Activated T-helper 2 cell treated with anti-CD3 and anti-CD28 coated beads, Interferon-gamma antibody, Interleukin-2, Interleukin-4, amounts not matched to agents 10 μg/mL and 5 μg/mL and 100 μg/mL, durations not matched to agents 14 hours and 24 hours and 36 hours (primary cell): ENCODE results near the gene KSR1. TPM values are rescaled to one million over a fixed set of nuclear protein-coding genes. Genes with fewer than 3 reads are reported as not detected.

Source experiments
- DNase-seq: peaks from one replicate; pipeline ENCODE4 v3.0.0; 2021; ENCODE audit warnings: low spot score
- H3K27ac Mint-ChIP-seq: one replicate; pipeline ENCODE4 v1.8.0; 2021; ENCODE audit warnings: mixed read lengths
- H3K27me3 Mint-ChIP-seq: one replicate; pipeline ENCODE4 v1.8.0; 2021; ENCODE audit warnings: low read depth, mixed read lengths
- H3K36me3 Mint-ChIP-seq: one replicate; pipeline ENCODE4 v1.8.0; 2021; ENCODE audit warnings: low read depth, mixed read lengths
- H3K4me1 Mint-ChIP-seq: one replicate; pipeline ENCODE4 v1.8.0; 2021; ENCODE audit warnings: low read depth, mixed read lengths
- H3K4me3 Mint-ChIP-seq: one replicate; pipeline ENCODE4 v1.8.0; 2021; ENCODE audit warnings: low read depth, mild to moderate bottlenecking, moderate library complexity, mixed read lengths
- H3K9me3 Mint-ChIP-seq: one replicate; pipeline ENCODE4 v1.8.0; 2021; ENCODE audit warnings: mixed read lengths
- intact Hi-C: fragments of 100-400 bp; cut with micrococcal nuclease; formaldehyde crosslinking; loops from one replicate; pipeline ENCODE4 v1.15.1; 2023
- total RNA-seq: library from RNA; stranded (reverse); gene quantifications from 2 replicates; pipeline ENCODE4 v1.2.3, GENCODE V29; 2022

Gene KSR1
- total RNA-seq, 1 donor from 2014 or later, result 96.5 TPM

DNA sequence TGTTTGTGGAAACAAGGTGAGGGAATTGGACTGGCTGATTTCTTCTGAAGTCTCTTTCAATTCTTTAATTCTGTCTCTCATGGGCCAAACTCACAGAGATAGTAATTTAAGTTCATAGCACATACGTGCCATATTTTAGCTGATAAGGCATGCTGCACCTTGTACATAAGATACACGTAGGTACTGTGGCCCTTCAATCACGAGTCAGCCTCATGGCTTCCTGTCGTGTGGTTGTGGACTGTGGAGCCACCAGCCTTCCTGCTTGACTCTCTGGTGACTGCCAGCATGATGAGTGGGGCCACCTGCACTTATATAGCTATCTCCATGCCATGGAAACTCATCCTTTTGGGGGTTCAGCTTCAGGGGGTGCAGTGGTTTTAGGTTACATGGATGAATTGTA, 25.1 kb downstream of the KSR1 start:
- H3K27ac Mint-ChIP-seq, result peak overlapping the region; percentile 89
- H3K9me3 Mint-ChIP-seq, result no peaks in the 10 kb centered on the region
- H3K27me3 Mint-ChIP-seq, result no peaks in the 10 kb centered on the region
- peaks cover 19% of the 10 kb centered on the region for H3K36me3 Mint-ChIP-seq
- intact Hi-C loops, result loop anchor here (2.0 kb wide), 1 partner anchor 15 kb away; no protein-coding TSS in a partner anchor
- H3K4me3 Mint-ChIP-seq, result peak overlapping the region; percentile 26
- H3K4me1 Mint-ChIP-seq, result peaks cover 56% of the 10 kb centered on the region
- peak; percentile 53 for DNase-seq

DNA sequence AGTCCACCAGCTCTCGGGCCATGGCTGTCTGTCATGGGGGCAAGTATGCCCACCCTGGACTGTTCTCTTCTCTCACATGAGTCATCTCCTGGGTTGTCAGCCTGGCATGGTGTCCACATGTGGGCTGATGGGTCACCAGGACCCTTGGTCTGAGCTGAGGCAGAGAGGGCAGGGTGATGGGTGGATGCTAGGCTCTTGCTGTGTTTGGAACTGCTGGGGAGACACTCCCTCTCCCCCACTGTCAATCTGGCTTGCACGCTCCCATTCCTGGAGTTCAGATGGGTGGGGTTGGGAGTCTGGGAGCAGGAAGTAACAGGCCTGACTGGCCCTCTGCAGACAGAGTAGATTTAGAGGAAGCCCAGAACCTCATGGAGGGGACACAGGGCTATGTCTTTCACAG, 28.9 kb downstream of the KSR1 start:
- H3K4me3 Mint-ChIP-seq, result no peak overlapping the region
- intact Hi-C loops, result no loop called here
- peaks cover 31% of the 10 kb centered on the region for H3K36me3 Mint-ChIP-seq
- no peak for DNase-seq
- peaks cover 36% of the 10 kb centered on the region for H3K4me1 Mint-ChIP-seq
- H3K9me3 Mint-ChIP-seq, result no peaks in the 10 kb centered on the region
- H3K27me3 Mint-ChIP-seq, result no peaks in the 10 kb centered on the region
- H3K27ac Mint-ChIP-seq, result no peak overlapping the region

DNA sequence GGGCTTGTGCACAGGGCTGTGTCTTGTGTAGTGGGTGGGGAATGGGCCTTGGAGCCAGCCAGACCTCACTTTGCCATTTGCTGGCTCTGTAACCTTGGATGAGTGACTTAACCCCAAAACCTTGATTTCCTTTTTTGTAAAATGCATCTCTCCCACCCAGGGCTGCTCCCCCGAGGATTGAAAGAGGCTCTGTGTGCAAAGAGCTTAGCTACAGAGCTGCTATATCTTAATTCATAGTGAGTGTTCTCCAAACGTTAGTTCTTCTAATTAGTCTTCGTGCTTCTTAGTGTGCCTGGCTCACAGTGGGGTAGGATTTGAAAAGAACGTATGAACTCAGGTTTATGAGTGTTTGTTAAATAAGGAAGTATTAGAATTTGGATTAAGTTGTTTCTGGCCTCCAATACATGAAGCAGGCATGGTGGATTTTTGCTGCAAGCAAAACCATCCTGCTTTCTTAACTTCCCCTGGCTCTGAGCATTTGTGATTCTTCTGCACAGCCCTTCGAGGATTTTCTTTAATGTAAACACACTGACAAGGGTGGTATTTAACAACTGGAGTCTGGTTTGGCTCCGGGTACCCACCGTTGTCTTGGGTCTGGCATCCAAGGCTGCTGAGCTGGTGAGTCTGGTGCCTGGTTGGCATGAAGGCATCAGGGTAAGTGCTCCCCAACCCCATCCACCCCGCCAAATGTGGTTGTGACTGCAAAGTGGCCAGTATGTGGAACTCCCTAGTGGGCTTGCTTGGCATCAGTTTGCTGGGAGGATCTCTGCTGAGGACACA, 29.7 kb downstream of the KSR1 start:
- H3K4me3 Mint-ChIP-seq, result no peak overlapping the region
- H3K9me3 Mint-ChIP-seq, result no peaks in the 10 kb centered on the region
- H3K27ac Mint-ChIP-seq, result no peak overlapping the region
- H3K27me3 Mint-ChIP-seq, result no peaks in the 10 kb centered on the region
- peaks cover 31% of the 10 kb centered on the region for H3K36me3 Mint-ChIP-seq
- intact Hi-C loops, result no loop called here
- no peak for DNase-seq
- peaks cover 28% of the 10 kb centered on the region for H3K4me1 Mint-ChIP-seq

DNA sequence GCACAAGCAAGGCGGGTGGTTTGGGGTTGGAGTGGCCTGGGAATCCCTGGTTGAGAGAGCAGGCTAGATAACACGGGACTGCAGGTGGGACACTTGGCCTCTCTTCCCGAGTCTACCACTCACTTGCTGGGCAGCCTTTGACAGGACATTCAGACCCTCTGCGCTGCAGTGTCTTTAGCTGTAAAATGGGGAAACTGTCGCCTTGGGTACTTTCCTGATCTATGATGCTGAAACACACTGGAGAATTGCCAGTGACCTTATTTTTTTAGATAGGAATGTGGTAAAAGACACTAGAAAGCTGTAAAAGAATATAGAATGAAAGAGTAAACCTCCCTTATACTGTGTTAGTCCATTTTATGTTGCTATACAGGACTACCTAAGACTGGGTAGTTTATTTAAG, 30.5 kb downstream of the KSR1 start:
- H3K27ac Mint-ChIP-seq, result no peak overlapping the region
- no peak for DNase-seq
- H3K9me3 Mint-ChIP-seq, result no peaks in the 10 kb centered on the region
- H3K4me1 Mint-ChIP-seq, result peaks cover 28% of the 10 kb centered on the region
- no peak overlapping the region for H3K4me3 Mint-ChIP-seq
- intact Hi-C loops, result no loop called here
- no peaks in the 10 kb centered on the region for H3K27me3 Mint-ChIP-seq
- H3K36me3 Mint-ChIP-seq, result peaks cover 31% of the 10 kb centered on the region

DNA sequence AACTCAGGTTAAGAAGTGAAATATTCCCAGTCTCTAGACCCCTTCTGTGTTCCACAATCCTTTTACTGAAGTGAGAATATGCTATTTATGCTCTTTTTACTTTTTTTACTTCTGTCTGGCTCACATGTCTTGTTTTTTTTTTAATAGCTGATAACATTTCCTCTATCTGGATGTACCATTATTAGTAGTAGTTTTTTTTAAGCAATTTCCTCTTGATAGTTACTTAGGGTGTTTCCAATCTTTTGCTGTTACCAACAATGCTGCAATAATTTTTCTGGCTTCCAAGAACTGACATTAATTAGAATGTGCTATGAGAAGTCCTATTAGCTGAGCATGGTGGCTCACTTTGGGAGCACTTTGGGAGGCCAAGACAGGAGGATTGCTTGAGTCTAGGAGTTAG, 32.0 kb downstream of the KSR1 start:
- no peak for DNase-seq
- Mint-ChIP-seq H3K4me1 (peaks cover 21% of the 10 kb centered on the region), H3K36me3 (peaks cover 31% of the 10 kb centered on the region), H3K27ac (peak overlapping the region; percentile 60), H3K27me3 (no peaks in the 10 kb centered on the region), H3K4me3 (no peak overlapping the region), H3K9me3 (no peaks in the 10 kb centered on the region)
- intact Hi-C loops, result no loop called here

DNA sequence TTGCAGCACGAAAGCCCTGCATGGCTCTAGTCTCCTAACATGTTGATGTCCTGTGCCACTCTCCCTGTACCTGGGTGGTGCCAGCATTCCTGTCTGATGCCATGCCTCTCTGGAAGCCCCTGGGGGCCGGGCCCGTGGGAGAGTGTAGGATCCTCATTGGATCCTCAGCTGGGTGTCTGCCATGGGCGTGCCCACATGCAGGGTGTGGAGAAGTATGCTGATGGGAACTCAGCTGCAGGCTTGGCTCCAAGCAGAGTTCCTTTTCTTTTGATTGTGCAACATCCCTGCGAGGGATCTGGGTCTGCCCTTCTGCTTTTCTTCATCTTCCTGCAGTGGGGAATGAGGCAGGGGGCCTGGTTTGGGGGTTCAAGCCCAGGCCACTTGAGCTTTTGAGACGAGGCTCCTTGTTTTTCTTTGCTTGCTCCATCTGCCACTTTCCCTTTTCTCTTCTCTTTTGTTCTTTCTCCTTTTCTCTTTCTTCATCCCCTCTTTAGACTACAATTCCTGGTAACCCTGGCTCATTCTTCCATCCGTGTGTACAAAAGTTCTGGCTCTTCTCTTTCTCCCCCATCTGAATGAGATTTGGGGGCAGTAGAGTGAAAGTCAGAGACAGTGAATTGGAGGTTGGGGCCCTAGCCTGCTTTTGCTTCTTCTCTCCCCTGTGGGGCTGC, 32.9 kb downstream of the KSR1 start:
- Mint-ChIP-seq H3K9me3 (no peaks in the 10 kb centered on the region), H3K36me3 (peaks cover 26% of the 10 kb centered on the region), H3K4me1 (peaks cover 21% of the 10 kb centered on the region), H3K27ac (no peak overlapping the region), H3K4me3 (no peak overlapping the region), H3K27me3 (no peaks in the 10 kb centered on the region)
- DNase-seq, result no peak
- intact Hi-C loops, result no loop called here

DNA sequence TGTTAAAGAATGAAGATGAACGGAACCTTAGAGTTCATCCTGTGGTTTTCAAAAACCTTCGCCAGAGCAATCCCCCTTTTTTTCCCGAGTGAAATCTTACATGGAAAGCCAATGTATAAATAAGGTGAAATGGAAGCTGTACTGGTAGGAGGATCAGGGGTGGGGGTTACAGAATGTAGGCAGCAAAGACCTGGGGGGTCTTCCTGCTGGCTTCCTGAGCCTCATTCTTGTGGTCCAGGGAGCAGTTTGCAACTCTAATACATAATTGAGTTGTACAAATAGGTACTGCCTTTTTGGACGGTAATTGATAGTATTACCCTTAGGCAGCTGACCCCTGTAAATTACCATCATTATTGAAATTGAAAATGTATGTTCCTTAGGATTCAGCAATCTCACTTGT, 34.1 kb downstream of the KSR1 start:
- no peaks in the 10 kb centered on the region for H3K27me3 Mint-ChIP-seq
- H3K9me3 Mint-ChIP-seq, result no peaks in the 10 kb centered on the region
- H3K4me1 Mint-ChIP-seq, result peaks cover 20% of the 10 kb centered on the region
- no peak for DNase-seq
- intact Hi-C loops, result no loop called here
- no peak overlapping the region for H3K4me3 Mint-ChIP-seq
- H3K27ac Mint-ChIP-seq, result no peak overlapping the region
- peaks cover 23% of the 10 kb centered on the region for H3K36me3 Mint-ChIP-seq

DNA sequence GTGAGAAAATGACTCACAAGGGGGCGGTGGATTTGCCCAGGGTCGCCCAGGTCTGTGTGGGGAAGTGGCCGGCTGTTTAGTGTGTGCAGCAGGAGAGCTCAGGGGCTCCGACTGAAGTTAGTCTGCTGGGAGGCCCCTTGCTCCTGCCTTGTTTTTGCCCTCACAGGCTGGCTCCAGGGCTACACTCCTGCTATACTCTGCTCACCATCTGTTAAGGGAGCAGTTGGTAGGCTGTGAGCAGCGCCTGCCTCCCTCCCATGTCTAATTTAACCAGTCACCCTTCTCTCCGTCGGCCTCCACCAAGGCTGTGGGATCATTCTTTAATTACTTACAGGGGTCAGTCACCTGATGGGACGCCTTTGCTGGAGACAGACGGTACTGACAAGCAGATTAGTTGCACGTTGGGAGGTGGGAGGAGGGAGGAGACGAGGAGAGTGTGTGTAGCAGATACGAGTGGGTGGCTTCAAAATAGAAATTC, 35.5 kb downstream of the KSR1 start:
- H3K36me3 Mint-ChIP-seq, result peaks cover 18% of the 10 kb centered on the region
- H3K9me3 Mint-ChIP-seq, result no peaks in the 10 kb centered on the region
- no peak for DNase-seq
- peaks cover 28% of the 10 kb centered on the region for H3K4me1 Mint-ChIP-seq
- H3K27ac Mint-ChIP-seq, result no peak overlapping the region
- H3K27me3 Mint-ChIP-seq, result no peaks in the 10 kb centered on the region
- no peak overlapping the region for H3K4me3 Mint-ChIP-seq
- intact Hi-C loops, result no loop called here

DNA sequence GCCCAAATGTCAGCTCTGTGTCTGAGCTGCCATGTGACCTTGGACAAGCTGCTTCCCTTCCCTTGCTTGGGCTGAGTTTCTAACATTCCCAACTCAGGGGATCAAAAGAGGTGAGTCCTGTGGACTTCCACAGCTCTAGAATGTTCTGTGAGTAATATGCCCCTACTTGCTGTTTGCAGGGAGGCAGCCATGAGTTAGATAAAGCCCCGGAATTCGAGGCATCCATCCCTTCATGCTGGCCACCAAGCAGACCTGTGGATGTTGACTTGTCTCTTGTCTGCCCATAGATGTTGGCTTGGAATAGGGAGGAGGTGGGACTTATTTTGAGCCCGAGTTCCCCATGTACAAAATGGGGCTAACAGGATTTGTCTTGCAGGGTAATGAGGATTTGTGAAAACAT, 36.2 kb downstream of the KSR1 start:
- no peaks in the 10 kb centered on the region for H3K27me3 Mint-ChIP-seq
- no peaks in the 10 kb centered on the region for H3K9me3 Mint-ChIP-seq
- DNase-seq, result no peak
- no peak overlapping the region for H3K4me3 Mint-ChIP-seq
- H3K27ac Mint-ChIP-seq, result no peak overlapping the region
- intact Hi-C loops, result no loop called here
- peaks cover 19% of the 10 kb centered on the region for H3K36me3 Mint-ChIP-seq
- H3K4me1 Mint-ChIP-seq, result peaks cover 28% of the 10 kb centered on the region

DNA sequence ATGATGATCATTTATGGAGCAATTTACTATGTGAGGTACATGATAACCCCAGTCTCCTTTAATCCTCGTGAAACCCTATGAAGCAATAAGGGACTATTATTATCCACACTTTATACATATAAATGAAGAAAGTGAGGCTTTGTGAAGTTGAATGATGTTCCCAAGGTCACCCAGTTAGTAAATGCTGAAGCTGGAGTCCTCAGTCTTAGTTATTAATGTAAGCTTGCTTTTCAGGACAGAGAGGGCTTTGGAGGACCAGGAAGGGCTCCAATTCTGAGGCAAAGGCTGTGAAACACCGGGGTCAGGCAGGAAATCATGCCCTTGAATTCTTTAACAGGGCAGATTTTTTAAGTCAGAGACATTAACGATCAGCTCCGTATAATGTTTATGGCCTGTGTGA, 36.8 kb downstream of the KSR1 start:
- no peaks in the 10 kb centered on the region for H3K27me3 Mint-ChIP-seq
- intact Hi-C loops, result no loop called here
- H3K4me1 Mint-ChIP-seq, result peaks cover 28% of the 10 kb centered on the region
- H3K36me3 Mint-ChIP-seq, result peaks cover 18% of the 10 kb centered on the region
- no peaks in the 10 kb centered on the region for H3K9me3 Mint-ChIP-seq
- no peak overlapping the region for H3K4me3 Mint-ChIP-seq
- no peak for DNase-seq
- no peak overlapping the region for H3K27ac Mint-ChIP-seq

DNA sequence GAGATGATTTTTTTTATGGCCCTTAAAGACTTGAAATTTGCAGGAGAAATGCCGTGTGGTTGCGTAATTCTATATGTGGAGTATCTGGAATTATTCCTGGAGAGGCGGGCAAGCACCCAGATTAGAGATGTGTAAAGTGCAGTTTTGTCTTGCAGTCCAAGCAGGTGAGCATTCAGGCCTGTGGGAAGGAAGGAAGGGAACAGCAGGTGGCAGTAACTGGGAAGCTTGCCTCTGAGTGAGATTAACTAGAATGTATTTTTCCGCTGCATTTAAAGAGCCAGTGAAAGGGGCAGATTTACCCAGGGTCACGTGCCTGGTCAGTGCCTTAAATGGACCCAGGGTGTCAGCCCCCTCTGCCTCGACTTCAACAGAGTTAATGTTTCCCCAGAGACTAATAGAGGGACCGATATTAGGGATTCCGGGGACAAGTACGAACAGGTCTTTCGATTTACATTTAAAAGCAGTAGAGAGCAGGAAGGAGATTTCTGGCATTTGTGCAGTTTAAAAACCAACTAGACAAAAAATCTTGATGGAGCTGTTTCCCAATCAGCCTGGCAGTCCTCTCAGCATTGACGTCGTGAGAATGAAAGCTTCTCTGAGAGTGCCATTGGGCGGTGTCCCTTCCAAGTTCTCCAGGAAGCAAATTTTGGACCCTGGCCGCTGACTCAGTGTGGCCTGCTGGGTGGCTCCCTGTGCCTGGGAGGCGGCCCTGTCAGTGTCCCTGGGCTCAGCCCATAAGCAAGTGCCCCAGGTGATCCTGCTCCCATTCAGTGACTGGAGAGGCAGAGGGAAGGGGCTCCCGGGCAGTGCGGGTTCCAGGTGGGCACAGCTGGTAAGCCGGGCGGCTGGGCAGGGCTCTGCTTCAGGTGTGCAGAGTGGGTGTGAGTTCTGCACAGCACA, 38.2 kb downstream of the KSR1 start:
- no peak for DNase-seq
- Mint-ChIP-seq H3K27ac (no peak overlapping the region), H3K27me3 (no peaks in the 10 kb centered on the region), H3K9me3 (no peaks in the 10 kb centered on the region), H3K4me3 (no peak overlapping the region), H3K36me3 (peaks cover 23% of the 10 kb centered on the region), H3K4me1 (peaks cover 22% of the 10 kb centered on the region)
- intact Hi-C loops, result no loop called here

DNA sequence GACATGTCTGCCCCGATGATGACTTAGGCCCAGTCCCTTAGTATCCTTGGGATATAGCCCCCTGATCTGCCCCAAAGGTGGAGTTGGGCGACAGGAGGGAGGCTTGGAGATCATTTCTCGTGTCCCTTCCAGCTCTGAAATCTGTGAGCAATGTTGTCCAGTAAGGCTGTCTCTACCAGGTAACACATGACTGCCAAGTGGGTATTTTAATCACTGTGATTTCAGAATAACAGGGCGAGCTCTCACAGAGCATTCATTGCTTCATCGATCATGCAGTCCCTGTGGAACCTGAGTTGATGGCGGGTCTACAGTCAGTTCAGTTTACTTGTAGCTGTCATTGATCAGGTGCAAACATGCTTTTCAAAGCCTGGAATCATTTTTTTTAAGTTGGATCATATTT, 39.2 kb downstream of the KSR1 start:
- intact Hi-C loops, result no loop called here
- H3K9me3 Mint-ChIP-seq, result peaks cover 10% of the 10 kb centered on the region
- peaks cover 20% of the 10 kb centered on the region for H3K4me1 Mint-ChIP-seq

More for the DNA sequence above, 39.2 kb downstream of the KSR1 start:
- no peak for DNase-seq
- H3K4me3 Mint-ChIP-seq, result no peak overlapping the region
- H3K27ac Mint-ChIP-seq, result no peak overlapping the region
- H3K27me3 Mint-ChIP-seq, result no peaks in the 10 kb centered on the region
- H3K36me3 Mint-ChIP-seq, result peaks cover 32% of the 10 kb centered on the region
